ENCODE measurements around the gene KCTD8. TPM values are rescaled to one million over a fixed set of nuclear protein-coding genes. Genes with fewer than 3 reads are reported as not detected.

Gene KCTD8
- under 1 TPM in 1 of 2 donors, not detected in 1; 0.26 TPM for total RNA-seq

DNA sequence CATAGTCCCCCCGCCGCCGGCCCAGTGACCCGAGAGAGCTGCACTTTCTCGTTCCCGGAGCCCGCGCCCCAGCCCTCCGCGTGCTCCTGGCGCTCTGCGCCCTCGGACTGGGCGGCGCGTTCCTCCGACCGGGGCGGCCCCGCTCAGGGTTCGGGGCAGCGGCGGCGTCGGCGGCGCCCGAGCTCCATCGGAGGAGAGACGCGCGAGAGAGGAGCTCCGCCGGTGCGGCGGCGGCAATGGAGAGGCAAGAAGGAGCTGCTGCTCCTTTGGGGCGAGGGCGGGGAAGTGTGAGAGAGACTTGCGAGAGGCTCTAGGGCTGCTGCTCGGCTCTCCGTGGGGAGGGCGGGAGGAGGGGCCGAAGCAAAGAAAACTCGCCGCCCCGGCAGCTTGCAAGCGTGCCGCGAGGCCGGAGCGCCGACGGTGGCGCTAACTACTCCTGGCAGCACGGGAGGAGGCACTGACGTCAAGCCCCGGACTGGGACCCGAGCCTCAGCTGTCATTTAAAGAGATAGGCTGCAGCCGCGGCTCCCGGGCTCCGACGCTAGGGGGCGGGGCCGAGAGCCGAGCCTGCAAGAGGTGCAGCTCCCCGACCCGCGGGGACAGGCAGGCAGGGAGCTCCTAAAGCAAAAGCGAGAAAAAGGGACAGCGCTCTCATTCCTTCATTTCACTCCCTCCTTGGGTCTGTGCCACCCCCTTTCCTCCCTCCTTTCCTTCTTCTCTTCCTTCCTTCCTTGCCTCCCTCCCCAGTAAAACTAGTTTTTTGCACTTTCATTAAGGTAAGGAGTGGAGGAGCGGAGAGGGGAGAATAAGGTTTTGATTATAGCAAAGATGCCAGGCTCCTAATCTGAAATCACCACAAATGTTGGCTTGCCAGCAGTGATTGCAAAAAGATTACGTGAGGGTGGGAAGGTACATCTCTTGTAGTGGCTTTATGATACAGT lies at the start of gene KCTD8:
KCTD8 (minus strand) TSS at position 289 of the 941 bp plus-strand sequence.
- WGBS, 2 donors, result 1 to 2% methylated on average over 23 to 74 of the region's 74 CpGs
- no peaks in the 10 kb centered on the region for H3K36me3 ChIP-seq (replicated peaks in 1 of 2; ENCODE audit: insufficient read depth in 1 of 2, low read depth in 2 of 2)
- intact Hi-C loops (cut with DNase I), result no loop called here
- H3K27ac ChIP-seq, result peak within 1 kb of the TSS in 2 of 4 donors; percentile 37 to 71
- peak within 1 kb of the TSS in 1 of 2 donors; percentile 43 for H3K4me3 ChIP-seq
- DNase-seq, result peak; percentile 78 to 84 (median 82)
- ATAC-seq, result peak; percentile 82
- peaks cover 28% of the 10 kb centered on the region for H3K4me1 ChIP-seq
- H3K27me3 ChIP-seq, result peaks cover 0 to 7% of the 10 kb centered on the region in 2 donors
- TF ChIP-seq POLR2A (IDR thresholded peaks at IDR 0.05), result peak in 2 of 3 donors; percentile 15 to 59
- TF ChIP-seq, protein P1, sequence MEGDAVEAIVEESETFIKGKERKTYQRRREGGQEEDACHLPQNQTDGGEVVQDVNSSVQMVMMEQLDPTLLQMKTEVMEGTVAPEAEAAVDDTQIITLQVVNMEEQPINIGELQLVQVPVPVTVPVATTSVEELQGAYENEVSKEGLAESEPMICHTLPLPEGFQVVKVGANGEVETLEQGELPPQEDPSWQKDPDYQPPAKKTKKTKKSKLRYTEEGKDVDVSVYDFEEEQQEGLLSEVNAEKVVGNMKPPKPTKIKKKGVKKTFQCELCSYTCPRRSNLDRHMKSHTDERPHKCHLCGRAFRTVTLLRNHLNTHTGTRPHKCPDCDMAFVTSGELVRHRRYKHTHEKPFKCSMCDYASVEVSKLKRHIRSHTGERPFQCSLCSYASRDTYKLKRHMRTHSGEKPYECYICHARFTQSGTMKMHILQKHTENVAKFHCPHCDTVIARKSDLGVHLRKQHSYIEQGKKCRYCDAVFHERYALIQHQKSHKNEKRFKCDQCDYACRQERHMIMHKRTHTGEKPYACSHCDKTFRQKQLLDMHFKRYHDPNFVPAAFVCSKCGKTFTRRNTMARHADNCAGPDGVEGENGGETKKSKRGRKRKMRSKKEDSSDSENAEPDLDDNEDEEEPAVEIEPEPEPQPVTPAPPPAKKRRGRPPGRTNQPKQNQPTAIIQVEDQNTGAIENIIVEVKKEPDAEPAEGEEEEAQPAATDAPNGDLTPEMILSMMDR (IDR thresholded peaks at IDR 0.05), result peak; percentile 35 to 64 (median 53)
- H3K9me3 ChIP-seq, result no peaks in the 10 kb centered on the region

DNA sequence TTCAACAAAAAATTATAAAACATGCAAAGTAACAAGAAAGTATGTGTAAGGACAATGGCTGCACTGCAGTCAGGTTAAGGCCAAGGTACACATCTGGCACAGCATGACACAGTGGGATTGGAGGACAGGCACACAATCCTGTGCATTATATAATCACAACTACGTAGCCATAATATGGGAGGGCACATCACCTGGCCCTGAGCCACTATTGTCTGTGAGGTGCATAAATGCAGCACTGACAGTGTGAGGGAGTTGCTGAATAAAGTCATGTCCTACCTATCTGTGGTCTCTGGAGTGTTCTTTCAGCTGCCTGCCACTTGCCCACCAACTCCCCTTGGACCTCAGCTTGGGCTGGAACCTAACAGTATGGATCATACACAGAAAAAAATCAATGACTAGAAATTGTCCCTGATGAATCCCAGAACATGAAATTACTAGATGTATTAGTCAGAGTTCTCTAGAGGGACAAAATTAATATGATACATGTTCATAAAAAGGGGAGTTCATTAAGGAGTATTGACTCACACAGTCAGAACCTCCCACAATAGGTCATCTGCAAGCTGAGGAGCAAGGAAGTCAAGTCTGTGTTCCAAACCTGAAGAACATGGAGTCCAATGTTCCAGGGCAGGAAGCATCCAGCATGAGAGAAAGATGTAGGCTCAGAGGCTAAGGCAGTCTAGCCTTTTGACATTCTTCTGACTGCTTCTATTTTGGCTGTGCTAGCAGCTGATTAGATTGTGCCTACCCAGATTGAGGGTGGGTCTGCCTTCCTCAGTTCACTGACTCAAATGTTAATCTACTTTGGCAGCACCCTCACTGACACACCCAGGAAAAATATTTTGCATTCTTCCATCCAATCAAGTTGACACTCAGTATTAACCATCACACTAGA lies 46.4 kb upstream of the KCTD8 start:
- DNase-seq (no peak), ATAC-seq (no peak)
- WGBS, 2 donors, result 0% methylated on average over 1 of the region's 1 CpG
- H3K27me3 ChIP-seq, result no peaks in the 10 kb centered on the region
- intact Hi-C loops (cut with DNase I), result no loop called here
- H3K4me3 ChIP-seq, result no peak overlapping the region
- no peaks in the 10 kb centered on the region for H3K9me3 ChIP-seq
- TF ChIP-seq POLR2A (IDR thresholded peaks at IDR 0.05), result no peak
- TF ChIP-seq, protein P1 (IDR thresholded peaks at IDR 0.05), result no peak
- H3K27ac ChIP-seq, result no peak overlapping the region
- H3K36me3 ChIP-seq (replicated peaks in 1 of 2; ENCODE audit: insufficient read depth in 1 of 2, low read depth in 2 of 2), result no peaks in the 10 kb centered on the region
- no peaks in the 10 kb centered on the region for H3K4me1 ChIP-seq

DNA sequence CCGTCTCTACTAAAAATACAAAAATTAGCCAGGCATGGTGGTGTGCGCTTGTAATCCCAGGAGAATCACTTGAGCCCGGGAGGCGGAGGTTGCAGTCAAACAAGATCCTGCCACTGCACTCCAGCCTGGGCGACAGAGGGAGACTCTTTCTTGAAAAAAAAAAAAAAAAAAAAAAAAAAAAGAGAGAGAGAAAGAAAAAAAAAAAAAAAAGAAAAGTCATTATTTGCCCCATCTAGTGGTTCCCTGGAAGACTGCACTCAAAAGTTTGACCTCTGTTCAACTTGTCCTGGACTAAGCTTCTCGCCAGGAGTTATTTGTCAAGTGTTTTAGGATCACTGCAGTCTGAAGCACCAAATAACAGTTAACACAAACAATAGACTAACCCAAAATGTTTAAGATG lies 45.3 kb upstream of the KCTD8 start:
- no peaks in the 10 kb centered on the region for H3K4me1 ChIP-seq
- ATAC-seq (no peak), DNase-seq (peak in 1 of 4 donors; percentile 8)
- H3K27ac ChIP-seq, result no peak overlapping the region
- intact Hi-C loops (cut with DNase I), result no loop called here
- TF ChIP-seq, protein P1 (IDR thresholded peaks at IDR 0.05), result peak in 5 of 7 experiments; percentile 22 to 64 (median 32)
- no peak for TF ChIP-seq POLR2A (IDR thresholded peaks at IDR 0.05)
- H3K4me3 ChIP-seq, result no peak overlapping the region
- H3K27me3 ChIP-seq, result no peaks in the 10 kb centered on the region
- WGBS, 2 donors, result 25 to 29% methylated on average over 6 of the region's 6 CpGs
- no peaks in the 10 kb centered on the region for H3K9me3 ChIP-seq
- H3K36me3 ChIP-seq (replicated peaks in 1 of 2; ENCODE audit: insufficient read depth in 1 of 2, low read depth in 2 of 2), result no peaks in the 10 kb centered on the region

DNA sequence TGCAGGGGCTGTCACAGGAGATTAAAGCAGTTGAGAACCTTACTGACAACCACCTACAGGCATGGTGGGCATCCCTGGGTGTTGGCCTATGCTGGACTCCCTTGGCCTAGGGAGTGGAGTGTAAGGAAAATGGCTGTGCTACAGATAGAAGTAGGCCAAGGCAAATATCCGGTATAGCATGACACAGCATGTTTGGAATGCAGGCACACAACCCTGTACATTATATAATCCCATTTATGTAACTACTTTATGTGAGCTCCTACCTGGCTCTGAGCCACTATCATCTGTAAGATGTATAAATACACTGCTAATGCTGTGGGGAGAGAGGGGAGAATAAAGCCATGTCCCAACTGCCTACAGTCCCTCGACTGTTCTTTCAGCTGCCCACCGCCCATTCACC lies 38.7 kb upstream of the KCTD8 start:
- no peaks in the 10 kb centered on the region for H3K27me3 ChIP-seq
- no peak overlapping the region for H3K27ac ChIP-seq
- no peaks in the 10 kb centered on the region for H3K36me3 ChIP-seq (replicated peaks in 1 of 2; ENCODE audit: insufficient read depth in 1 of 2, low read depth in 2 of 2)
- no peak for DNase-seq
- H3K9me3 ChIP-seq, result no peaks in the 10 kb centered on the region
- H3K4me1 ChIP-seq, result no peaks in the 10 kb centered on the region
- TF ChIP-seq POLR2A (IDR thresholded peaks at IDR 0.05), result no peak
- TF ChIP-seq, protein P1 (IDR thresholded peaks at IDR 0.05), result no peak
- WGBS, 2 donors, result 39 to 53% methylated on average over 3 of the region's 3 CpGs
- ATAC-seq, result no peak
- H3K4me3 ChIP-seq, result no peak overlapping the region
- intact Hi-C loops (cut with DNase I), result no loop called here
